NCI-H345 treated with DMSO at 0.1 percent for 48 hours (cell line): ENCODE results near the gene RBP5.
"Not testable (repeated sequence)": the region's sequence is repeated elsewhere in the genome, so short reads cannot be mapped to it uniquely, and the experiment has no call there.

Source experiments
- DNase-seq: peaks from one replicate; lab custom pipeline; 2025; ENCODE audit not compliant: unreplicated experiment; lab: John Stamatoyannopoulos, UW

The RBP5 gene

GRCh38 chr12:7123806-7124522, 4.7 kb downstream of the RBP5 start:
- DNase-seq = no peak

- DNase-seq = no peak
These were observed 5.6 kb downstream of the RBP5 start for GRCh38 chr12:7122811-7123769.

- no peak for DNase-seq
These were observed 7.4 kb downstream of the RBP5 start for GRCh38 chr12:7121324-7121723.

GRCh38 chr12:7120166-7120565, 8.5 kb downstream of the RBP5 start:
- no peak for DNase-seq

- no peak for DNase-seq
These were observed 9.8 kb downstream of the RBP5 start for GRCh38 chr12:7118881-7119280.

GRCh38 chr12:7117670-7118069, 11.0 kb downstream of the RBP5 start:
- no peak for DNase-seq

GRCh38 chr12:7116916-7117315, 11.8 kb downstream of the RBP5 start:
- no peak for DNase-seq

- no peak for DNase-seq
These were observed 12.5 kb downstream of the RBP5 start for GRCh38 chr12:7116196-7116595.

GRCh38 chr12:7114851-7115250, 13.8 kb downstream of the RBP5 start:
- DNase-seq = no peak

- no peak for DNase-seq
These were observed 14.7 kb downstream of the RBP5 start for GRCh38 chr12:7114008-7114407.

GRCh38 chr12:7113389-7113871, 15.3 kb downstream of the RBP5 start:
- DNase-seq = peak; percentile 21

GRCh38 chr12:7112041-7112440, 16.6 kb downstream of the RBP5 start:
- no peak for DNase-seq

- no peak for DNase-seq
These were observed 18.0 kb downstream of the RBP5 start for GRCh38 chr12:7110661-7111060.

GRCh38 chr12:7109572-7109920, 19.1 kb downstream of the RBP5 start:
- DNase-seq = no peak

GRCh38 chr12:7108796-7109571, 19.7 kb downstream of the RBP5 start, which contains the start of gene C1RL:
Gene C1RL (minus strand): TSS chr12:7109214. CDS start chr12:7109180, 34 bp downstream.
- peak; percentile 41 for DNase-seq

- no peak for DNase-seq
These were observed 20.5 kb downstream of the RBP5 start for GRCh38 chr12:7108003-7108795.

- DNase-seq = no peak
These were observed 21.1 kb downstream of the RBP5 start for GRCh38 chr12:7107636-7108002.

- not testable (repeated sequence) for DNase-seq
These were observed 21.5 kb downstream of the RBP5 start for GRCh38 chr12:7107181-7107580.

GRCh38 chr12:7106082-7106481, 22.6 kb downstream of the RBP5 start:
- no peak for DNase-seq

- no peak for DNase-seq
These were observed 24.7 kb downstream of the RBP5 start for GRCh38 chr12:7103837-7104584.
